Iris pigment epithelial cell (primary cell): ENCODE measurements around the gene PEX6.

ENCODE experiments used
- DNase-seq: peaks from one replicate; pipeline ENCODE4 v3.0.0-alpha.2; 2011; ENCODE audit warnings: low read depth

PEX6 gene

DNA sequence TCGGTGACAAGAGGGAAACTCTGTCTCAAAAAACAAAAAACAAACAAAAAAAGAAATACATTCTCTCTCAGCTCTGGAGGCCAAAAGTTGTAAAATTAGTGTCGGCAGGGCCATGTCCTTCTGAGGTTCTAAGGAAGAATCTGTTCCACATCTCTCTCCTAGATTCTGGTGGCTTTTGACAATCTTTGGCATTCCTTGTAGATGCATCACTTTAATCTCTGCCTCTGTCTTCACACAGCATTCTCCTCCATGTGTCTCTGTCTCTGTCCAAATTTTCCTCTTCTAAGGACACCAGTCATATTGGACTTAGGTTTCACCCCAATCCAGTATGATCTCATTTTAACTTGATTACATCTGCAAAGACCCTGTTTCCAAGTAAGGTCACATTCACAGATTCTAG is 14.5 kb upstream of the PEX6 start:
- DNase-seq, result no peak

DNA sequence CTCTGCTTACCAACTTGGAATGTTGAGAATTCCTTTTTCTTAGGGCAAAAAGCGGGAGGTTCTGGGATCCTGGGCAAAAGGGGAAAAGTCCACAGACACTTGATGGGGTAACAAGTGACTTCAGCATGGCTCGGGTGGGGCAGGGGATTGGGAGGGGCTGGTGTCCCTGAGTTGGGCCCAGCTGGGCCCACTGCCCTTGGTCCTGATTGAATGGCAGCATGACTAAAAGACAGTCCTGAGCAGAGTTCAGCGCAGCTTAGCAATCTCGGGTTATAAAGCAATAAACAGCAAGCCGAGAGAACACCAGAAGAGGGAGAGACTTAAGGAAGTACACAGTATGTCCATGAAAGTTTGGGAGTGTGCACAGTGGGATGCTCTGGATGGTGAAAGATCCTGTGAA is 10.9 kb upstream of the PEX6 start:
- no peak for DNase-seq

DNA sequence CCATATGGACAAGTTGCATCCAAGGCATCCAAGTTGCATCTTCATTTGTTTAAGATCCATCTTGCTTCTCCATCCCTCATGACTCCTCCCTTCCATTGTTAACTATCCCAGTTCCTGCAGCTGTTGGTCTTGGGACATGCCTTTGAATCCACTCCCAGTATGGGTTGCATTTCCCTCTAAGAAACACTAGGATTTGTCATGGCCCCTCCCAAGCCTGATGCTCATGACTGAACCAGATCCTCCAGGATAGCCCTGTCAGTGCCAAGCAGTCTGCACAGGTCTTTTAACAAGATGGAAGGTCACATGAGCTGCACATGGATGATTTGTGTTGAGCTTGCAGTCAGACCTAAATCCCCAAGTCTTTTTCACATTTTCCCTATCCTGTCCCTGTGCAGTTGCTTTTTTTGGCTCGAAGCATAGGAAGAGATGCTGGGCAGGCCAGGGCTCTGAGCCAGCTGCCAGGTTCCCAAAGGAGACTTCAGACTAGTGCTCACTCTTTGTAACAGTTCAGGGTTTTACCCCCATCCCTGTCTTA is 9.6 kb upstream of the PEX6 start:
- DNase-seq, result no peak

DNA sequence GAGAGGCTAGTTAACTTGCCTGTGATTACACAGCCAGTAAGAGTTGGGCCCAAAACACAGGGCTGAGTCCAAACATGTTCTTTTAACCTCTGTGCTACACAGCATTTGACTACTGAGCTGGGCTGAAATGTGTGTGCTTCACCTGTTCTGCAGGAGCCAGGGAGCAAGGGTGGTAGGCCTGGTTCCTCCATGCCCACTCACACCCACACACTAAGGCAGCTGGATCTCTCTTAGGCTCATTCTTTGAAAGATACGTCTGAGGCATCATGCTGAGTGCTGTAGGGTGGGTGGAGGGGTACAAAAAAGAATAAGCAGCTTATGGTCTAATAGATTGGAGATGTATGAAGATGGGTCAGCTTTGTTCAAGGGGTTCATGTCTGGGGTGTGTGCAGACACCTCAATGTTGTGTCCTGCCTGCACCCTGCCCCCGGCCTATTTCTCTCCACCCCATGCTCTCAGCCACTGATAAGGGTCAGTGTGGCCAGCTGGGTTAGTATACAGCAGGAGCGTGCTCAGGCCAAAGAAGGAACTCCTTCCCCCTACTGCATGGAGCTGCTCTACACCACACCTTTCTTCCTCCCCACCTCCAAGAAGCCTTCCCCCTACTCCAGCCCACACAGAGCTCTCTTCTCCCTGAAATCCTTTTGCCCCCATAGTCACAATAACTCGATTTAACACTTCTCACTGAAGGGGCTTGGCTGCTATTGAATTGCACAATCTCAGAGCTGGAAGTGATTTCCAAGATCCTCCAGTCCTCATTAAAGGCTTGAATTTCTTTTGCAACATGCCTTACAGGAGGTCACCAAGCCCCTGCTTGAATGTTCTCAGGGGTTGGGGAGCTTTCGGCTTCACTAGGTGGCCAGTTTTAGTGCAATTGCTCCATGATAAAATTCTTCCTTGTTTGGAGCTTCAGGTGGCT is 8.8 kb upstream of the PEX6 start:
- no peak for DNase-seq

DNA sequence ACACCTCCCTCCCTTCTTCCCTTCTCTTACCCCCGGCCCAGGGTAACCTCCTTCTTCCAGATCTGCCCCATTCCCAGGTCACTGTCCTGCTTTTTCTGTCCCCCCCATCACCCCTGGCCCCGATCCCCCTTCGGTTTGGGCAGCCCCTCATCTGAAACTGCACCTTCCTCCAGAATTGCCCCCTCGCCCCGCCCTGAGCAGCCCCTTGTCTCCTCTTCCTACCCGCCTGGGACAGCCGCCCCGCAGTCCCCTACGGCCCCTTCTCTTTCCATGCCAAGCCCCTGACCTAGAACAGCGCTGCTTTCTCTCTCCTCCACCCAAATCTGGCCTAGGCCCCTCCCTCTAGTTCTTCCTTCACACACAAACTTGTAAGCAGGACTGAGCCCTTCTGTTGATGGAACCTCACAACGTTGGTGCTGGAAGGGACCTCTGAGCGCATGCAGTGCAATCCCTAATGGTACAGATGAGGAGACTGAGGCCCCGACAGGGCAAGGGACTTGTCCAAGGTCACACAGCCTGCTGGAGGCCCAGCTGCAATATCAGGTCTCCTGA is 6.0 kb upstream of the PEX6 start:
- DNase-seq, result peak; percentile 18

DNA sequence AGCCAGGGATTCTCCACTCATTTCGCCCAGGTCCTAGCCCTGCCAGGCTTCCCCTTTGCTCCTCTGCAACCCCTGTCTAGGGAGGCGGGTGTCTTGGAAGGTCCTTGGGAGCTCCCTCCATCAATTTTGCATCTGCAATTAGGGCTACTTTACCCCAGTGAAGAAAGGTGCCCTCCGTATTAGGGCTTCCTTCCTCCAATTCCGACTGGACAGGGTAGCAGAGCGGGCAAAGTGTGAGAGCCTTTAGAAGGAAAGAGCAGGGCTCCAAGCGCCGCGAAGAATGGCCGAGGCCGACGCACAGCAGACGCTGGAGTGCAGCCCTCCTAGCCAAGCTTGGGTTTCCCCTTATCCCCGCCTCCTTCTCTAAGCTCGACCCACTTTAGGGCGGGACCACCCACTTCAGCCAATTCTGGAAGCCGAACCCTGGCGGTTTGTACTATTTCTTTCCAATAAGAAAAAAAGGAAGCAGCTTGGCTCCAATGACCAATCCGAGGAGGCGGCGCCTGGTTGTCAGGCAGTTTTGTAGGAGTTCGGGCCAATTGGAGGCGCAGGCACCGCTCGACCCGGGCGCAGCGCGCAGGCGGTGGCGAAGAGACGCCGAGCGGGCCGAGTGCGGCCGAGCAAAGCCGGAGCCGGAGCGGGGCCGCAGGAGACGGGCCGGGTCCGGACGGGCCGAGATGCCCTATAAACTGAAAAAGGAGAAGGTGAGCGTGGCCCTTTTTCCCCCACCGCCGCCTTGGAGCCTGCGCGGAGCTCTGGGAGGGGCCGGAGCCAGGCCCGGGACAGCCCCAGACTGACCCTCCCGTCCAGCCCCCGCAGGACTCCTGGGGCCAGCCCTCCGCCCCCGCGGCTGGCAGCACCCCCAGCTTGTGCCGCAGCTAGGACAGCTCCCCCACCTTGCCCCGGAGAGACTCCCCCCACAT is 5.3 kb upstream of the PEX6 start, which contains the start of gene PPP2R5D:
TSS of gene PPP2R5D (plus strand) at position 570 of the 923 bp plus-strand sequence. CDS start at position 678, 108 bp downstream.
- peak; percentile 99 for DNase-seq

DNA sequence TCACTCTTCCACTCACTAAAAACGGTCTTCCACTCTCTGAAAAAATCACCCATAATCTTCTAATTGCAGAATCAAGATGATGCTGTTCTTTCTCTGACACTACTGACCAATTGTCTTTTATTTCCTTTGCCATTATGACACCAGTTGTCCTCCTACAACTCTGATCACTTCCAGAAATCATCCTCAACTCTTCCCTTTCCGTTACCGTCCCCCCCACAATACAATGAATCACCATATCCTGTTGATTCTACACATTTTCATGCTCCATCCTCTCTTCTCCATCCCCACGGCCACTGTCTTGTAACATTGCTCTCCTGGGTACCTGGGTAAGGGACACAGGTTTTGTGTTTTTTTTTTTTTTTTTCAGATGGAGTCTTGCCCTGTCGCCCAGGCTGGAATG is 2.9 kb upstream of the PEX6 start:
- DNase-seq, result no peak

DNA sequence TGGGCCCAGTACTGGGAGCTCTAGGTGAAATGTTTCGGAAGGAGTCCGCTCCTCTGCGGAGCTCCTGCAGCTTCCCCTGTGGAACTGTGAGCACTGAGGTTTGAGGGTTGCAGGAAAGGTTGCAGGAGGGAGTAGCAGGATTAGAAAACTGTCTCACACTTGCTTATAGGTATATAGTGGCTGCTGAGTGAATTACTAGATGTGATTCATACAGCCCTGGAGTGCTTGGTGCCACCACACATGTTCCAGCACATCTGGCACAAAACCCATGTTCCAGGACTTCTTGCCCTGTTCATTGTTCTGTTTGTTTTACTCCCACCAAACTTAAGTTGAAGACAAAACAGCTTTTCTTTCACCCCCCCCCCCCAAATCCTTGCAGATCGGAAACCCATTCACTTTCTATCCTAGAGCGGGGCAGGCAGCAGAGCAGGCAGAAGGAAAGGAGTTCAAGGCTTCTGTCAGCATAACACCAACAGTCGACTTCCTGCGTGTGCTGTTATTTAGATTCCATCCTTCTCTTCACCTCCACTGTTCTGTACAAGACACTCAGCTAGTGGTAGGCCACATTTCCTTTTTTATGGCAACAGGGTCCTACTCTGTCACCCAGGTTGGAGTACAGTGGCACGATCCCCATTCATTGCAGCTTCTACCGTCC is 669 bp upstream of the PEX6 start:
- DNase-seq, result no peak

DNA sequence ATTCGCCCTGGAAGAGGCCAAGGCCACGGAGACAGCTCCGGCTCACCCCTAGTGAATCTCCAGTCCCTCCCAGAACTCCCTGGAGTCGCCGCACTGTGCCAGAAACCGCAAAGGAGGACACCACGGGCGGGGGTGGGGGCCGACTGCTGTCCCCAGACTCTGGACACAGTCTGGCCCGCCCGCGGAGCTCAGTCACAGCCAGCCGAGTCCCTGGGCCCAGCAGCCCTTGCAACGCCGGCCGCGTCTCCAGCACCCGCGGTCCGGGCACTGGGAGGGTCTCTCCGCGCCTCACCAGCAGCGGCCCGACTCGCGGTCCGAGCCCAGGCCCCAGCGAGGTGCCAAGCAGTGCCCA is 518 bp downstream of the PEX6 start:
- DNase-seq, result peak; percentile 31

DNA sequence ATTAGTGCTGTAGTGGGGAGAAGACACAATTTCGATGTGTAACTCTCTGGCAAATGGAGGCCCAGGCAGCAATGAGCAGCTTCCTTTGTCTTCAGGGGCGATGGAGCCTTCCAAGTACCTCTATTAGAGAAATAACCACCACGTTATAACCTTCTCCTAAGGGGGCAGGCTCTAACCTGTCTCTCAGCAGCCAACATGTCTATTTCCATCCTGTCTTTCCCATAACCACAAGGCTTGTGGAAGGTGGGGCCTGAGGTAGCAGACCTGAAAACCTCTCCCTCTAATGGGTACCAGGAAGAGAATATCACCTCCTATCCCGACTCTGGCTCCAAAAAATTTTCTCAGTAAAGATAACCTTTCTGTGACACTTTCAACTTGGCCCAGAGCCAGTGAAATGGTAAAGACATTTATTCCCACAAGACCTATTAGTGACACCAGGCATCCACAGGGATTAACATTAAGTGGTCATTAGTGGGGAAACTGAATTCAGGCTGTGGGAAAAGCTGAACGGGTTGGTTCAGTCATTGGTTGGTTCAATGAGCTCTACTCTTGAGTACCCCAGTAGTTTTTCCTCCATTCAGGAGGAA is 4.0 kb downstream of the PEX6 start:
- DNase-seq, result no peak

DNA sequence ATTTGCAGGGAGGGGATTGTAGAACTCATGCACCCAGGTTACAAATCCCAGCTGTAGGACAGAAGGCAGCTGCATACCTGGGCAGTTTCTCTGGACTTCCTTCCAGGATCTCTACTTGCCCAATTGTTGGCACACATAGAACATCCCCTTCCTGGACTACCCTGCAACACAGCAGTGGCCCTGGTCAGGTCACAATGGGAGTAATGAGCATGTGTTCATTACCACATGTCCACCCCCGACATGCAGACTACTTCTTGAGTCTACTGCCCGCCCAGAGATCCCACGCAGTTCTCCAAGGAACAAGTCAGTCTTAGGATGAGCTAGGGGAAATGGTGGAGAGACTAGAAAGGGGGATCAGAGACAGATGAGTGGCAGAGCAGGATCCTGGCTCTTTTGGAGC is 5.1 kb downstream of the PEX6 start:
- no peak for DNase-seq

DNA sequence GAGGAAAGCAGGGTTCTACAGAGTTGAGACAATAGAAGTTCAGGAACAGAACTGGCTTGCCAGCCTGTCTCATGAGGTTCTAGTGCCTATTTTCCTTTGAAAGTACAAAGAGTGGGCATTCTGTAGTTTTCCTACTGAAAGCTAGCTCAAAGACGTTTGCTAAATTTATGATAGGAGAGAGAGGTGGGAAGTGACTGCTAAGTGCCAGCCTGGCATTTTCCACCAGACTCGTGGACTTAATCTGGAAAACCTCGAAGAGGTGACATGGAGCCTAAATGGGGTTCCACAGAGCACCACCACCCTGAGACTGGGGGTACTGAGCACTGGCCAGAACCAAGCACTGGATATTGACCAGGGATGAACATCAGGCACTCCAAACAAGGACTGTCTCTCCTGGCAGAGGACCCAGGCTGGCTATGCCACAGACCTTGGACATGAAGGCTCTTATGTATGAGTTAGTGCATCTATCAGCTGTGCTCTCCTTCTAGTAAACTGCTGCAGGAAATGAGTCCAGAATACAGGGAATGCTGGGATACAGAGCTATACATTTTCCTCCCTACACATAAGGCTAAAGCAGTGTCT is 7.1 kb downstream of the PEX6 start:
- no peak for DNase-seq

DNA sequence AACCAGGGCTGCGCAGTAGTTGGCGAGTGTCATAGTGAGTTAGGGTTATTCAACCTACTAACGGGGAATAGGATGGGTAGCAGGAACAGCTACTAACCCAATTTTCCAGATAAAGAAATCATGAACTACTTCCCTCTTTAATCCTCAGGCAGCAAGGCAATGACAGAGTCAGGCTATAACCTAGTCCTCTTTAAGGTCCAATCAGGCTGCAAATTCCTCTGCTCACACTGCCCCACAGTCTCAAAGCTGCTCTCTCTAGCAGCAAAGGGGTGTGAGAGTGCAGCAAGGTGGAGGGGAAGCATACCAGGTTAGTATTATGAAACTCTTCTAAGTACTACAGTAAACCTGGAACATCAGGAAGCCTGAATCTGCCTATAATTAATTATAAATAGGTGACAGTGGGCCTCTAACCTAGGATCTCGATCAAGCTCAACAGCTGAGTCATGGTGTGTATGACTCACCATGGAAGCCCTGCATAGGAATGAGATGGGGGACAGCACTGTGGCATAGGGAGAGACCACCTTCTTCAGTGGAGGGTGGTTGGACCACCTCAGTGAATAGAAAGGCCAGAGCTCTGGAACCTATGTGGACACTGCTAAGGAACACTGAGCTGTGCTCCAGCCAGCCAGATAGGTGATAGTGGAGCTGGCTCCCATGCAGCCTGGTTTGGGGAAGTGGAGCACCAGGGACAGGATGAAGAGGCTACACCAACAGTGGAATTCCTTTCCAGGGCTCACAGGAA is 7.9 kb downstream of the PEX6 start:
- DNase-seq, result peak; percentile 36

DNA sequence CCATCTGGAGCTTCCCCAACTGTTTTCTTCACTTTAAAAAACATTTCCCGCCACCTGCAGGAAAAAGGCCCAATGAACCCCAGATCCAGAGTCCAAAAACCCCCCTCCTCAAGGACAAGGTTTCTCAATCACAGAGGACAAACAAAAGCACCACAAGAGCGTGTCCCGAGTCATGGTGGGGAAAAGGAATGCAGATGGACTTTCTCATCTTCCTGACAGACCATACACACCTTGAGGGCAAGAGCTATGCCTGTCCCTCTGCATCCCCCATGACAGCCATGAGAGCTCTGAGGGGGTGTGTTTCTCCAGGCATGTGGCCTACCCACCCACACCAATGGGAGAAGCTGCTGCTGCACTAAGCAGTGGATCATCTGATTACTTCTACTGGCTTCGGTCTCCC is 9.0 kb downstream of the PEX6 start:
- DNase-seq, result no peak

DNA sequence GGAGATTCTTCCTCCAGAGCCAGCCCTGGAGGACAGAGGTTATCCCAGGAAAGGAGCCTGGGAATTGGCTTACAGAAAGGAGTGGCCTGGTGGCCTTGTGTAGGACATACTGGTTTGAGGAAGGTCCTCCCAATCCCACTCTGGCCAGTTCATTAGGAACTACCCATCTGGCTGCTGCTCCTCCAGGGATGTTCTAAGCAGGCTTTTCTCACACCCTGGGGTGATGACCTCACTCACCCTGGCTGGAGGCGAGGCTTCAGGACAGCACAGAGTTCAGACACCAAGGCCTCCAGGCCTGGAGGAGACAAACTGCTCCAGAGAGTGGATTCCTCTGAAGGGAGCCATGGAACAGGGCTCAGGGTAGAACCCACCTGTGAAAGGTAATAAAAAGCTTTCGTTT is 9.6 kb downstream of the PEX6 start:
- DNase-seq, result no peak

DNA sequence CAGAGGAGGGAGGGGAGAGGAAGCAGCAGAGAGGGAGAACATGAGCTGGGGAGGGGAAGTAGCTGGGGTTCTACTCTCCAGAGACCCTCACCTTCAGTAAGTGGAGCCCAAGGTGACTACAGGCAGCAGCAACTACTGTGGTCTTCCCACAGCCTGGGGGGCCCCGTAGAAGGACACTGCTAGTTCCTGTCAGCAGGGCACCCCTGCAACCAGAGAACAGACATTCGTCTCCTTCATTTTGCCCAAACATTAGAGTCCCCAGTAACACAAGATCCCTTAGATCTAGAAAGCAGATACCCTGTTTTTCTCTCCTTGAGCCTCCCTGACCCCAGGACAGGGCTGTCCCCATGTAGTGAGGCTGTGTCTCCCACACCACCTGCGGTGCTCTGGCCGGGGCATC is 10.2 kb downstream of the PEX6 start:
- no peak for DNase-seq

DNA sequence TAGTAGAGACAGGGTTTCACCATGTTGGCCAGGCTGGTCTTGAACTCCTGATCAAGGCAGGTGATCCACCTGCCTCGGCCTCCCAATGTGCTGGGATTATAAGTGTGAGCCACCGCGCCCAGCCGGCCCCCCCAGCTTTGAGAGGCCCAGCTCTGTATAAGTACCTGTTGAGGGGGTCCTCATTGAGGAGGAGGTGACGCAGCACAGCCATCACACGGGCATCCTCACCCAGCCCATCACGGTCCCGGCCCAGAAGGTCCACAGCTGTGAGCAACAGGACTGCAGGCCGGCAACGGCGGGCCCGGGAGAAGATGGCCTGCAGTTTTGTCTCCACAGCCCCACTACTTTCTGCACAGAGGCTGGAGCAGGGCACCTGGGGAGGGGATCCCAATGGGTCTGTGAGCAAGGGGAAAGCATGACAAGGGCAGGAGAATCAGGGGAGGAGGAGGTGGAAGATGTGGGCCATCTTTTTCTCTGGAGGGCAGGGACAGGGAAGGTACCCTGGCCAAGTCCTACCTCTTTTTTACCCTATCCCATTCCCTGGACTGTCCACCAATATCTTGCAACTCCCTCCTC is 10.8 kb downstream of the PEX6 start:
- DNase-seq, result no peak

DNA sequence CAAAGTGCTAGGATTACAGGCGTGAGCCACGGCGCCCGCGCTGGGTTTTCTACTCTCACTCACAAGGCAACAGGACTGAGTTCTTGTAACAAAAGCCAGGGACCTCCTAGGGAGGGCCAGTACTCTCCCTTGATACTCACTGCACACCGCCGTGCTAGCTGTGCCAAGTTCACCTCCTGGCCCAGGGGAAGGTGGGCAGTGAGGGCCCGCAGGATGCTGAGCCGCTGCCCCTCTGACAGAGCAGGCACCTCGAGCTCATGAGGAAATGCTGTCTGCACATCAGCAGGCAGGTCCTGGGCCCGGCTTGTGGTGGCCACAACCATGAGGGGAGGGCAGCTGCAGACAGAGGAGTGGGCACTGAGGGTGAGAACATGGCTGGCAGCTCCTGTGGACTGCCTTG is 11.8 kb downstream of the PEX6 start:
- DNase-seq, result no peak

DNA sequence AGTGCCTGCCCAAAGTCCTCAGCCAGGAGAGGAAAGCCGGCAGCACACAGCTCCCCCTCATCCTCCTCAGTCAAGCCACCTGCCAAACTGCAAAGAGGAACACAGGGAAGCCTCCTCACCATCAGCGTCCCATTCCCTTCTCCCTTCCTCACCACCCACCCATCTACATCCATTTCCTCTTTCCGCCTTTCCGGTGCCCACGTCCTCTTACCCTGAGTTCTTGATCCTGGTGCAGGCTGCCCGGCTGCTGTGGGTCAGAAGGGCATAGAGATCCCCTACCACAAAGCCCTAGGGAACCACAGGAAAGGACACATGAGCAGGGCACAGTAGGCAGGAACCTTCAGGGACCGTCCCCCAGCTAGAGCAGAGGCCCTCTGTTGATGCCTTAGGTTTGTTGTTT is 12.4 kb downstream of the PEX6 start:
- DNase-seq, result no peak
